ENCODE data around the gene COLEC12.

The COLEC12 gene

GRCh38 chr18:395456-396250, 104.8 kb downstream of the COLEC12 start:
- H3K4me3 ChIP-seq (ENCODE audit: control insufficient read depth, low read depth, low read length) = no peak overlapping the region
- no peak for TF ChIP-seq CTCF (IDR thresholded peaks at IDR 0.05; ENCODE audit: control insufficient read depth, insufficient read depth, low read depth, low read length, missing control alignments)
- peak; percentile 91 for DNase-seq (ENCODE audit: low read depth)

GRCh38 chr18:394987-395362, 105.5 kb downstream of the COLEC12 start:
- peak; percentile 92 for DNase-seq (ENCODE audit: low read depth)
- TF ChIP-seq CTCF (IDR thresholded peaks at IDR 0.05; ENCODE audit: control insufficient read depth, insufficient read depth, low read depth, low read length, missing control alignments) = no peak
- H3K4me3 ChIP-seq (ENCODE audit: control insufficient read depth, low read depth, low read length) = no peak overlapping the region

GRCh38 chr18:394262-394986, 106.1 kb downstream of the COLEC12 start:
- no peak overlapping the region for H3K4me3 ChIP-seq (ENCODE audit: control insufficient read depth, low read depth, low read length)
- no peak for TF ChIP-seq CTCF (IDR thresholded peaks at IDR 0.05; ENCODE audit: control insufficient read depth, insufficient read depth, low read depth, low read length, missing control alignments)
- DNase-seq (ENCODE audit: low read depth) = no peak

GRCh38 chr18:393574-393957, 106.9 kb downstream of the COLEC12 start:
- TF ChIP-seq CTCF (IDR thresholded peaks at IDR 0.05; ENCODE audit: control insufficient read depth, insufficient read depth, low read depth, low read length, missing control alignments) = no peak
- no peak overlapping the region for H3K4me3 ChIP-seq (ENCODE audit: control insufficient read depth, low read depth, low read length)
- DNase-seq (ENCODE audit: low read depth) = no peak

- H3K4me3 ChIP-seq (ENCODE audit: control insufficient read depth, low read depth, low read length) = no peak overlapping the region
- no peak for DNase-seq (ENCODE audit: low read depth)
- TF ChIP-seq CTCF (IDR thresholded peaks at IDR 0.05; ENCODE audit: control insufficient read depth, insufficient read depth, low read depth, low read length, missing control alignments) = no peak
Measured at GRCh38 chr18:392928-393573, 107.5 kb downstream of the COLEC12 start.

- no peak for TF ChIP-seq CTCF (IDR thresholded peaks at IDR 0.05; ENCODE audit: control insufficient read depth, insufficient read depth, low read depth, low read length, missing control alignments)
- no peak overlapping the region for H3K4me3 ChIP-seq (ENCODE audit: control insufficient read depth, low read depth, low read length)
- no peak for DNase-seq (ENCODE audit: low read depth)
Measured at GRCh38 chr18:390741-391478, 109.6 kb downstream of the COLEC12 start.
